GM18517 (cell line): ENCODE measurements around the gene MYO1H.
"Not testable (repeated sequence)": the region's sequence is repeated elsewhere in the genome, so short reads cannot be mapped to it uniquely, and the experiment has no call there.

Experiments
- ATAC-seq: cut with Tn5 transposase; IDR thresholded peaks from one replicate; pipeline ENCODE4 v1.9.1; 2021; ENCODE audit warnings: mild to moderate bottlenecking, moderate library complexity; ENCODE audit not compliant: unreplicated experiment

Gene MYO1H

GRCh38 chr12:109467978-109468676 lies 120.4 kb downstream of the MYO1H start:
- no peak for ATAC-seq

- no peak for ATAC-seq
Measured at GRCh38 chr12:109469517-109469916, 121.8 kb downstream of the MYO1H start.

GRCh38 chr12:109473006-109473405 lies 125.3 kb downstream of the MYO1H start:
- ATAC-seq = no peak

GRCh38 chr12:109473526-109474270 lies 126.0 kb downstream of the MYO1H start:
- not testable (repeated sequence) for ATAC-seq

GRCh38 chr12:109475121-109475520 lies 127.4 kb downstream of the MYO1H start:
- ATAC-seq = no peak

- no peak for ATAC-seq
Measured at GRCh38 chr12:109475993-109476806, 128.5 kb downstream of the MYO1H start.

- ATAC-seq = no peak
Measured at GRCh38 chr12:109476807-109477184, 129.1 kb downstream of the MYO1H start.

- ATAC-seq = peak; percentile 84
Measured at GRCh38 chr12:109477185-109477962, 129.7 kb downstream of the MYO1H start, which contains the start of the genes KCTD10 and UBE3B. KCTD10 (minus strand) TSS chr12:109477300; CDS start chr12:109477262, 38 bp downstream. UBE3B (plus strand) TSS chr12:109477634; CDS start chr12:109483552, 5,918 bp downstream.

GRCh38 chr12:109477963-109478315 lies 130.2 kb downstream of the MYO1H start:
- no peak for ATAC-seq

GRCh38 chr12:109479761-109480160 lies 132.1 kb downstream of the MYO1H start:
- ATAC-seq = no peak

- ATAC-seq = no peak
Measured at GRCh38 chr12:109480356-109480755, 132.7 kb downstream of the MYO1H start.

GRCh38 chr12:109481863-109482262 lies 134.2 kb downstream of the MYO1H start:
- ATAC-seq = no peak

GRCh38 chr12:109482491-109482890 lies 134.8 kb downstream of the MYO1H start:
- ATAC-seq = no peak

- no peak for ATAC-seq
Measured at GRCh38 chr12:109482894-109483293, 135.2 kb downstream of the MYO1H start.

GRCh38 chr12:109483346-109483745 lies 135.6 kb downstream of the MYO1H start:
- no peak for ATAC-seq

GRCh38 chr12:109485201-109485600 lies 137.5 kb downstream of the MYO1H start:
- no peak for ATAC-seq

GRCh38 chr12:109487181-109488050 lies 139.7 kb downstream of the MYO1H start:
- ATAC-seq = no peak

- no peak for ATAC-seq
Measured at GRCh38 chr12:109488051-109488665, 140.5 kb downstream of the MYO1H start.
